NCI-H345 treated with DMSO at 0.1 percent for 48 hours (cell line): ENCODE results near the gene EMC9.
"Not testable (repeated sequence)": the region's sequence is repeated elsewhere in the genome, so short reads cannot be mapped to it uniquely, and the experiment has no call there.

ENCODE experiments used
- DNase-seq: peaks from one replicate; lab custom pipeline; 2025; ENCODE audit not compliant: unreplicated experiment; lab: John Stamatoyannopoulos, UW

EMC9 gene

GRCh38 chr14:24110523-24110922 is 30.9 kb downstream of the EMC9 start:
- no peak for DNase-seq

GRCh38 chr14:24110060-24110459 is 31.3 kb downstream of the EMC9 start:
- DNase-seq = no peak

- DNase-seq = no peak
Measured at GRCh38 chr14:24108336-24108874, 33.0 kb downstream of the EMC9 start.

- DNase-seq = no peak
Measured at GRCh38 chr14:24106672-24107271, 34.6 kb downstream of the EMC9 start.

- DNase-seq = not testable (repeated sequence)
Measured at GRCh38 chr14:24105609-24106239, 35.7 kb downstream of the EMC9 start.

- DNase-seq = no peak
Measured at GRCh38 chr14:24103451-24103850, 37.9 kb downstream of the EMC9 start.

DNA sequence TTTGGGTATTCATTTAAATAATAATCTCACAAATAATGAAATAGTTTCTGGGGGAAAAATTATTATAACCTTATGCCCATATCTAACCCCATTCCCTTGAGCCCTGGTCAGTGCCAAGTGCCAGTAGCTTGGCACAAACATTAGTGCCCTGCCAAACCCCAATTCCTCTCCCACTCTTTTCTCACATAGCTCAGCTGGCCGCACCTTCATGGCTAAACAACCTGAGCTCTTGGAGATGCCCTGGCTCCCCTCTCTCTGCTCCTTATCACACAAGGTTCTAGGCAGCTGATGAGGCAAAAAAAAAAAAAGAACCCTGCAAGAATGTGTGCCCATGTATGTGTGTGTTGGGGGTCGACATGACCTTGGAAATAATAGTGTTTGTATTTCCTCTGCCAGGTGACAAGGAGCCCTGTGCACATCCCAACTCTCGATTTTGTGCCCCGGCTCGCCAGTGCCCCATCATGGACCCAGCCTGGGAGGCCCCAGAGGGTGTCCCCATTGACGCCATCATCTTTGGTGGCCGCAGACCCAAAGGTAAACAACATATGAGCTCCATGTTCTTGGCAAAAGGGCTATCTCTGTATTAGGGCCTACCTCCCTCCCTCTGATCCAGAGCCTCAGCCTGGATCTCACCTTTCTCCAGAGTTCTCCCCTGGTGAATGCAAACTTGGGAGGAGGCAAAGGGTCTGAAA is 38.9 kb downstream of the EMC9 start:
- DNase-seq = no peak

DNA sequence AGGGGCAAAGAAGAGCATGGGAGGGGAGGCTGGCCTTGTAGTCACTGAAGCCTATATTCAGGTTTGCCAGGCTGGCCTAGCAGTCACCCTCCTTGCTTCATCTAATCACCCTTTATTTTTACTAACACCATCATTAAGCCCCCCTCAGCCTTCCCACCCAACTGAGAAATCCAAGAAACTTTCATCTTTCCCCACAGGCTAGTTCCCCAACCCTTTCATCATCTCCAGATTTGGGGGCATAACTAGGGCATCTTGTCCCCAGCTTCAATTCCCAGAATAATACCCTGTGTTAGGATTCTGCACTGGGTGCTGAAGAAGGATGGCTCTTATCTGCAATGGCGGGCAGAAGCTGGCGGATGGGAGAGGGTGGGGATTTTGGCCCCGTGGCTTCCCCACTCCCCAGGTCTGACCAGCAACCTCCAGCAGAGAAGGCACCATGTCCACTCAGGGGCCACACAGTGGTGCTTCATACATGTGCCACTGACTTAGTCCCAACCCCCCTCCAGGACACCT is 40.4 kb downstream of the EMC9 start:
- no peak for DNase-seq

- DNase-seq = no peak
Measured at GRCh38 chr14:24100197-24100981, 41.0 kb downstream of the EMC9 start.

- peak; percentile 39 for DNase-seq
Measured at GRCh38 chr14:24098927-24099813, 42.2 kb downstream of the EMC9 start.

DNA sequence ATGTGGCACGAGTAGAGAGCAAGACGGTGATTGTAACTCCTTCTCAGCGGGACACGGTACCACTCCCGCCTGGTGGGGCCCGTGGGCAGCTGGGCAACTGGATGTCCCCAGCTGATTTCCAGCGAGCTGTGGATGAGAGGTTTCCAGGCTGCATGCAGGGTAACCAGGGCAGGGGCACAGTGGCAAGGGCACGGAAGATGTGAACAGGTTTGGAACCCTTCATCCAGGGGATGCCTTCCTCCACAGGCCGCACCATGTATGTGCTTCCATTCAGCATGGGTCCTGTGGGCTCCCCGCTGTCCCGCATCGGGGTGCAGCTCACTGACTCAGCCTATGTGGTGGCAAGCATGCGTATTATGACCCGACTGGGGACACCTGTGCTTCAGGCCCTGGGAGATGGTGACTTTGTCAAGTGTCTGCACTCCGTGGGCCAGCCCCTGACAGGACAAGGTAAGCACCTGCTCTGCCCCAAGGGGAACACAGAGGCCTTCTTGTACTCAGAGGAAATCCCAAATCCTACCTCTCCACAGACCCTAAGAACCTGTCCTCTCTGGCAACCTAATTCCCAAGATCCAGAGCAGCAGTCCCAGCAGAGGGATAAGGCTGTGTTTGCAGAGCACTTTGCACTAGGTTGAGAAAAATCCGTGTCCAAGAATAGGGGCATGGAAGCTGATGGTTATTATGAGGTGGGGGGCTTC is 43.0 kb downstream of the EMC9 start:
- DNase-seq = no peak

DNA sequence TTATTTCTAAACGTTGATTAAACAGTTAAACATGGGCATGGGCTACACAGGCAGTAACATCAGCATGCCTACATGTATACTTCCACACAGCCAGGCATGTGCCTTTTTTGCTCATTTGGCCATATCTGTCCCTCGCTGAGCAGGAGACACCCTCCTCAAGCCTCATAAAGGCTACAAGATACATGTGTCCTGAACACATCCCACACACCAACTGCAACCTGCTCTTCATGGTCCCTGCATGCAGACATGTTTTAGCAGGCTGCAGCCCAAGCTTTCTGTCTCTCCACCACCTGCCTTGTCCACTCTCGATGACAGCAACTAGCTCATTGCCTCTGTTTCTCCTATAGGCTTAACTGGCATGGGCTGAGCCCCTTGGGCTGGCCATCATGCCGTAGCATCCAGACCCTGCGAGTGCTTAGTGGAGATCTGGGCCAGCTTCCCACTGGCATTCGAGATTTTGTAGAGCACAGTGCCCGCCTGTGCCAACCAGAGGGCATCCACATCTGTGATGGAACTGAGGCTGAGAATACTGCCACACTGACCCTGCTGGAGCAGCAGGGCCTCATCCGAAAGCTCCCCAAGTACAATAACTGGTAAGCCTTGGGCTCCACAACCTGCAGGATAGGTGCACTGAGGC is 44.7 kb downstream of the EMC9 start:
- DNase-seq = no peak

DNA sequence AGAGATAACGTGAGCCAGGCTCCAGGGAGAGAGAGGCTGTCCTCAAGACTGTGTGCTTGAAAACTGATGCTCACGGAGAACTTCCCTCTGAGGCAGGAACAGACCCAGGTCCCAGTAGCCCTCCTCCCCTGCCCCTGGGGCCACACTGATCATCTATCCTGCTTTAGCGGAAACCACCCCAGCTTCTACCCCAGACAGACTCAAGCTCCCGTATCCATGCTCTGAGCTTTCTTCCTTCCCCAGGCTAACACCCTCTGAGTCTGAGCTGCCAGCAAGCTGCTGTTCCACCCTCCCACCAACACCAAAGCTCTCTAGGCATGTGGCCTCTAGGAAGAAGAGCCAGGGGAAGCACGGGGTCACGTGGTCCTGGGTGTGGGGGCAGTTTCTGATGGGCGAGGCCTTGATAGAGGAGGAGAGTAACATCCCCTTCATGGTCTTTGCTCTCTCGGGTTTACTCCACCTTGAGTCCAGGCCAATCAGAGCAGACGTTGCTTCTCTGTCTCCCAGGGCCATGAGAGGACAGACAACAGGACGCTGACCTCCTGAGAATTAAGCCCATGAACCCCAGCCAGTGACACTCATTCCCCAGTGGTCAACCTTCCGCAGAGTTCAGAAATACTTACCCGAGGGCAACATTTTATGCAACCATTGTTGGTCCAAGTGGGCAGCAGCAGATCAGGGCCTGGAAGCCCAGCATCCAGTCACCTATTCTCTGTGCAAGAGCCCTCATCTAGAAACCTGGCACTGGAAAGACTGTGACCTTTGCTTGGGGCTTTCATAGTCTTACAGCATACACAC is 45.9 kb downstream of the EMC9 start:
- no peak for DNase-seq

GRCh38 chr14:24094841-24095270 is 46.5 kb downstream of the EMC9 start:
- DNase-seq = no peak

GRCh38 chr14:24093901-24094840 is 47.2 kb downstream of the EMC9 start, which contains the start of gene PCK2:
PCK2 (plus strand) TSS chr14:24094311; CDS start chr14:24094406, 95 bp downstream.
- peak; percentile 70 for DNase-seq

DNA sequence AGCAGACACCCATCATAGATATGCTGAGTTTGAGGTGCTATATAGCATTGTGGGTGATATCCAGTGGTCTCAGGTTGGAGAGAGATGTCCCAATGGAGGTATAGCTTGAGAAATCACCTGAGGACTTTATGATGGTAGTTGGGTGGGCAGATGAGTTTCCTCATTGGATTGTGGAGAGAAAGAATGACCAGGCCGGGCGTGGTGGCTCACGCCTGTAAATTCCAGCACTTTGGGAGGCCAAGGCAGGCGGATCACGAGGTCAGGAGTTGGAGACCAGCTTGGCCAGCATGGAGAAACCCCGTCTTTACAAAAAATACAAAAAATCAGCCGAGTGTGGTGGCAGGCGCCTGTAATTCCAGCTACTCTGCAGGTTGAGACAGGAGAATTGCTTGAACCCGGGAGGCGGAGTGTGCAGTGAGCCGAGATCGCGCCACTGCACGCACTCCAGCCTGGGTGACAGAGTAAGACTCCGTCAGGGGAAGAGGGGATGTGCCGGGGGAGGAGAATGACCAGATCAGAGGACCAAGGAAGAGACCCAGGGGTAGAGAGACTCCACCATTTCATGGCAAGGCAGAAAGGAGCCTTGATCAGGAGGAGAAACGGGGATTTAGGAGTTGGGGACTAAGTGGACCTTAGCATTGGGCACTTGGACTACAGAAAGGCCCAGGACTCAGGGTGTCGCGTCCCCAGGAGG is 48.0 kb downstream of the EMC9 start:
- no peak for DNase-seq
